ENCODE results near the gene HPS4.

DNA sequence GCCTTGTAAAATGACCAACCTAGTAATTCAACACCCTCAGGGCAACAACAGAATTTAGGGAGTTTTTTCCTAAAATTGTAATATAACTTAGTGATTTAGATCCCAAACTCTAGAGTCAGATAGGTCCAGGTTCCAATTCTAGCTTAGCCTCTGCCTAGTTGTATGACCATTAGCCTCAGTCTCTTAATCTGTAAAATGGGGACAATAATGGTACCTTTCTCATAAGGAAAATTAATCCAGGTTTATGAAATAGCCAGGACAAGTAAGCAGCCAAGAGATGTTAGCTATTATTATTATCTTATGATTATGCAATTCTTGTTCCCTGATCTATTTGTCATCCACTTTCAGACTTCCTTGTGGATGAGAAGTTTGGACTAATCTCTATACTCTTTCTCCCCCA is 24.6 kb upstream of the HPS4 start:
- TF ChIP-seq FOXA1 (IDR thresholded peaks at IDR 0.05) = no peak
- no peak for TF ChIP-seq CTCF (IDR thresholded peaks at IDR 0.05; ENCODE audit: low read depth, low read length, missing input control)
- TF ChIP-seq YY1 (IDR thresholded peaks at IDR 0.05) = no peak
- no peak for TF ChIP-seq EGR1 (IDR thresholded peaks at IDR 0.05; ENCODE audit: low read depth in 2 of 2)
- TF ChIP-seq, protein P1, sequence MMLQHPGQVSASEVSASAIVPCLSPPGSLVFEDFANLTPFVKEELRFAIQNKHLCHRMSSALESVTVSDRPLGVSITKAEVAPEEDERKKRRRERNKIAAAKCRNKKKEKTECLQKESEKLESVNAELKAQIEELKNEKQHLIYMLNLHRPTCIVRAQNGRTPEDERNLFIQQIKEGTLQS (IDR thresholded peaks at IDR 0.05) = no peak
- no peak for TF ChIP-seq RXRA (IDR thresholded peaks at IDR 0.05)
- no peak for TF ChIP-seq RAD21 (IDR thresholded peaks at IDR 0.05)
